T-helper 1 cell treated with Interleukin-12 subunit alpha and Interleukin-12 subunit beta and Interleukin-4 antibody, amounts not matched to agents 30 μg/mL and 1 μg/mL, for 36 hours (primary cell): ENCODE data around the gene CPNE9.

ENCODE experiments used
- H3K27ac Mint-ChIP-seq: one replicate; pipeline ENCODE4 v1.8.0; 2021; ENCODE audit warnings: mild to moderate bottlenecking, mixed read lengths
- H3K27me3 Mint-ChIP-seq: one replicate; pipeline ENCODE4 v1.8.0; 2021; ENCODE audit warnings: low read depth, mixed read lengths
- H3K36me3 Mint-ChIP-seq: one replicate; pipeline ENCODE4 v1.8.0; 2021; ENCODE audit warnings: low read depth, mixed read lengths
- H3K4me1 Mint-ChIP-seq: one replicate; pipeline ENCODE4 v1.8.0; 2021; ENCODE audit warnings: low read depth, mixed read lengths
- H3K4me3 Mint-ChIP-seq: one replicate; pipeline ENCODE4 v1.8.0; 2021; ENCODE audit warnings: mild to moderate bottlenecking, moderate library complexity, mixed read lengths
- H3K9me3 Mint-ChIP-seq: one replicate; pipeline ENCODE4 v1.8.0; 2021; ENCODE audit warnings: mixed read lengths

The CPNE9 gene

GRCh38 chr3:9703736-9704346 is at the start of gene CPNE9:
TSS of gene CPNE9 (plus strand) at chr3:9703833. CDS start at chr3:9703997, 164 bp downstream.
- Mint-ChIP-seq H3K9me3 (no peaks in the 10 kb centered on the region), H3K4me1 (peaks cover 2% of the 10 kb centered on the region), H3K27me3 (peaks cover 48% of the 10 kb centered on the region), H3K36me3 (peaks cover 15% of the 10 kb centered on the region), H3K27ac (no peak within 1 kb of the TSS), H3K4me3 (no peak within 1 kb of the TSS)

- Mint-ChIP-seq H3K4me3 (no peak overlapping the region), H3K27ac (no peak overlapping the region), H3K36me3 (peaks cover 35% of the 10 kb centered on the region), H3K9me3 (no peaks in the 10 kb centered on the region), H3K4me1 (peaks cover 13% of the 10 kb centered on the region), H3K27me3 (no peaks in the 10 kb centered on the region)
Measured at GRCh38 chr3:9659849-9660248, 43.8 kb upstream of the CPNE9 start.

- Mint-ChIP-seq H3K9me3 (no peaks in the 10 kb centered on the region), H3K4me1 (peaks cover 13% of the 10 kb centered on the region), H3K4me3 (no peak overlapping the region), H3K27me3 (no peaks in the 10 kb centered on the region), H3K27ac (no peak overlapping the region), H3K36me3 (peaks cover 35% of the 10 kb centered on the region)
Measured at GRCh38 chr3:9660972-9661371, 42.7 kb upstream of the CPNE9 start.

GRCh38 chr3:9664119-9664751 is 39.4 kb upstream of the CPNE9 start:
- H3K9me3 Mint-ChIP-seq, result no peaks in the 10 kb centered on the region
- H3K4me3 Mint-ChIP-seq, result no peak overlapping the region
- peaks cover 35% of the 10 kb centered on the region for H3K36me3 Mint-ChIP-seq
- no peaks in the 10 kb centered on the region for H3K27me3 Mint-ChIP-seq
- H3K4me1 Mint-ChIP-seq, result peaks cover 2% of the 10 kb centered on the region
- no peak overlapping the region for H3K27ac Mint-ChIP-seq

GRCh38 chr3:9666704-9667445 is 36.8 kb upstream of the CPNE9 start:
- Mint-ChIP-seq H3K27me3 (no peaks in the 10 kb centered on the region), H3K4me3 (no peak overlapping the region), H3K27ac (no peak overlapping the region), H3K36me3 (peaks cover 39% of the 10 kb centered on the region), H3K9me3 (no peaks in the 10 kb centered on the region), H3K4me1 (peaks cover 2% of the 10 kb centered on the region)

GRCh38 chr3:9669277-9669676 is 34.4 kb upstream of the CPNE9 start:
- no peak overlapping the region for H3K4me3 Mint-ChIP-seq
- H3K27me3 Mint-ChIP-seq, result no peaks in the 10 kb centered on the region
- H3K27ac Mint-ChIP-seq, result peak overlapping the region; percentile 52
- H3K4me1 Mint-ChIP-seq, result no peaks in the 10 kb centered on the region
- H3K36me3 Mint-ChIP-seq, result peaks cover 40% of the 10 kb centered on the region
- no peaks in the 10 kb centered on the region for H3K9me3 Mint-ChIP-seq

GRCh38 chr3:9669720-9670432 is 33.8 kb upstream of the CPNE9 start:
- H3K4me3 Mint-ChIP-seq, result no peak overlapping the region
- peaks cover 37% of the 10 kb centered on the region for H3K36me3 Mint-ChIP-seq

GRCh38 chr3:9673082-9673481 is 30.6 kb upstream of the CPNE9 start:
- Mint-ChIP-seq H3K4me3 (no peak overlapping the region), H3K27ac (no peak overlapping the region), H3K9me3 (no peaks in the 10 kb centered on the region), H3K4me1 (no peaks in the 10 kb centered on the region), H3K36me3 (peaks cover 43% of the 10 kb centered on the region), H3K27me3 (no peaks in the 10 kb centered on the region)

More at GRCh38 chr3:9669720-9670432, 33.8 kb upstream of the CPNE9 start:
- no peaks in the 10 kb centered on the region for H3K27me3 Mint-ChIP-seq
- H3K27ac Mint-ChIP-seq, result peak overlapping the region; percentile 52
- no peaks in the 10 kb centered on the region for H3K9me3 Mint-ChIP-seq
- H3K4me1 Mint-ChIP-seq, result no peaks in the 10 kb centered on the region

GRCh38 chr3:9673752-9674151 is 29.9 kb upstream of the CPNE9 start:
- H3K9me3 Mint-ChIP-seq, result no peaks in the 10 kb centered on the region
- H3K27me3 Mint-ChIP-seq, result no peaks in the 10 kb centered on the region
- peaks cover 46% of the 10 kb centered on the region for H3K36me3 Mint-ChIP-seq
- no peaks in the 10 kb centered on the region for H3K4me1 Mint-ChIP-seq
- H3K27ac Mint-ChIP-seq, result no peak overlapping the region
- H3K4me3 Mint-ChIP-seq, result no peak overlapping the region

GRCh38 chr3:9675736-9676290 is 27.8 kb upstream of the CPNE9 start:
- no peaks in the 10 kb centered on the region for H3K27me3 Mint-ChIP-seq
- H3K36me3 Mint-ChIP-seq, result peaks cover 49% of the 10 kb centered on the region
- H3K4me3 Mint-ChIP-seq, result no peak overlapping the region
- no peak overlapping the region for H3K27ac Mint-ChIP-seq
- no peaks in the 10 kb centered on the region for H3K9me3 Mint-ChIP-seq
- no peaks in the 10 kb centered on the region for H3K4me1 Mint-ChIP-seq

GRCh38 chr3:9676785-9677184 is 26.8 kb upstream of the CPNE9 start:
- peaks cover 56% of the 10 kb centered on the region for H3K36me3 Mint-ChIP-seq
- H3K4me3 Mint-ChIP-seq, result no peak overlapping the region
- no peaks in the 10 kb centered on the region for H3K9me3 Mint-ChIP-seq
- H3K27me3 Mint-ChIP-seq, result no peaks in the 10 kb centered on the region
- no peak overlapping the region for H3K27ac Mint-ChIP-seq
- no peaks in the 10 kb centered on the region for H3K4me1 Mint-ChIP-seq

GRCh38 chr3:9678493-9678892 is 25.1 kb upstream of the CPNE9 start:
- peaks cover 49% of the 10 kb centered on the region for H3K36me3 Mint-ChIP-seq
- no peak overlapping the region for H3K27ac Mint-ChIP-seq

GRCh38 chr3:9679476-9680080 is 24.1 kb upstream of the CPNE9 start:
- no peaks in the 10 kb centered on the region for H3K4me1 Mint-ChIP-seq
- peaks cover 51% of the 10 kb centered on the region for H3K36me3 Mint-ChIP-seq
- no peak overlapping the region for H3K27ac Mint-ChIP-seq
- no peaks in the 10 kb centered on the region for H3K9me3 Mint-ChIP-seq
- H3K4me3 Mint-ChIP-seq, result no peak overlapping the region
- no peaks in the 10 kb centered on the region for H3K27me3 Mint-ChIP-seq

More at GRCh38 chr3:9678493-9678892, 25.1 kb upstream of the CPNE9 start:
- Mint-ChIP-seq H3K4me3 (no peak overlapping the region), H3K9me3 (no peaks in the 10 kb centered on the region), H3K4me1 (no peaks in the 10 kb centered on the region), H3K27me3 (no peaks in the 10 kb centered on the region)
